ENCODE measurements around the gene THAP3.

DNA sequence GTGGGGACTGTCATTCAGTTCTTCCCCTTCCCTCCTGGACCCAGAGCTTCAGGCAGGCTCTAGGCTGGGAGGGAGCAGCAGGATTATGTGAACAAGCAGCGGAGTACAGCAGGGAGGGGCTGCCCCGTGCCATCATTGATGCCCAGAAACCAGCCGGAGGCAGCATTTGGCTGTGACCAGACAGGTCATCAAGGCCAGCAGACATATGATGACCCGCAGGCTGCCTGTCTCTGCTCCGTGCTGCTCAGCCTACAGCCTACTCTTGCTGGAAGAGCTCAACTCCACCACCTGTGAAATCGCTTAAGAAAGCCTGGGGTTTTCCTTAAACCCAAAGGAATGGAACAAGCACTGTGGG, 26.9 kb upstream of the THAP3 start:
- TF ChIP-seq, protein P1, sequence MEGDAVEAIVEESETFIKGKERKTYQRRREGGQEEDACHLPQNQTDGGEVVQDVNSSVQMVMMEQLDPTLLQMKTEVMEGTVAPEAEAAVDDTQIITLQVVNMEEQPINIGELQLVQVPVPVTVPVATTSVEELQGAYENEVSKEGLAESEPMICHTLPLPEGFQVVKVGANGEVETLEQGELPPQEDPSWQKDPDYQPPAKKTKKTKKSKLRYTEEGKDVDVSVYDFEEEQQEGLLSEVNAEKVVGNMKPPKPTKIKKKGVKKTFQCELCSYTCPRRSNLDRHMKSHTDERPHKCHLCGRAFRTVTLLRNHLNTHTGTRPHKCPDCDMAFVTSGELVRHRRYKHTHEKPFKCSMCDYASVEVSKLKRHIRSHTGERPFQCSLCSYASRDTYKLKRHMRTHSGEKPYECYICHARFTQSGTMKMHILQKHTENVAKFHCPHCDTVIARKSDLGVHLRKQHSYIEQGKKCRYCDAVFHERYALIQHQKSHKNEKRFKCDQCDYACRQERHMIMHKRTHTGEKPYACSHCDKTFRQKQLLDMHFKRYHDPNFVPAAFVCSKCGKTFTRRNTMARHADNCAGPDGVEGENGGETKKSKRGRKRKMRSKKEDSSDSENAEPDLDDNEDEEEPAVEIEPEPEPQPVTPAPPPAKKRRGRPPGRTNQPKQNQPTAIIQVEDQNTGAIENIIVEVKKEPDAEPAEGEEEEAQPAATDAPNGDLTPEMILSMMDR (IDR thresholded peaks at IDR 0.05 in 4 of 5, conservative IDR thresholded peaks at IDR 0.05 in 1 of 5), result no peak
- TF ChIP-seq POLR2A (IDR thresholded peaks at IDR 0.05), result peak in 1 of 2 donors; percentile 2

Data from gastrocnemius medialis (tissue), 4 donors.